GM23338 (cell line): ENCODE results near the gene S100A6.

Source experiments
- EZH2 ChIP-seq: fragments of 200-600 bp; sonication (generic); IDR thresholded peaks from one replicate; pipeline ENCODE4 v1.8.0; 2017; ENCODE audit warnings: antibody characterized with exemption, mild to moderate bottlenecking, low read depth; ENCODE audit not compliant: unreplicated experiment
- TF ChIP-seq, protein P1 (sequence below), 2 experiments: fragments of 200-600 bp in 1 of 2; sonication (generic) in 1 of 2; conservative IDR thresholded peaks; 2 replicates each; pipeline versions ENCODE4 v1.5.1 to v1.6.1; 2016 to 2017; ENCODE audit warnings: antibody characterized with exemption in 2 of 2, low read depth in 2 of 2, mild to moderate bottlenecking in 2 of 2, moderate library complexity in 1 of 2
- TF ChIP-seq, protein P2 (sequence below): IDR thresholded peaks from one replicate; pipeline ENCODE4 v1.6.1; 2018; ENCODE audit warnings: antibody characterized with exemption; ENCODE audit not compliant: unreplicated experiment

DNA sequence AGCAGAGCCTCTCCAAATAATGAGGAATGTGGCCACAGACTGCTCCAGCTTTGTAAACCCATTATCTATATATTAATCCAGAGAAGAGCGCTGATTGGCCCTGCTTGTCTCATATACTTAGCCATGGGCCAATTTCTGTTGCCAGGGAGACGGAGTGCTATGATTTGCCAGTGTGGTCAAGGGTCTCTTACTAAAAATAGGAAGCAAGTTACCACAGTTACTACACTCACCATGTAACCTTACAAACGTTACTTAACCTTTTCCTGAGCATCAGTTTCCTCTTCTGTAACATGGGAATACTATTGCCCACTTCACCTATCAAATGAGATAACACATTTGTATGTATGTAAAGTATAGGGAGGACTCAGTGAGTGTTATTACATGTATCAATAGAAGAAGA lies 37.6 kb upstream of the S100A6 start:
- TF ChIP-seq, protein P1, sequence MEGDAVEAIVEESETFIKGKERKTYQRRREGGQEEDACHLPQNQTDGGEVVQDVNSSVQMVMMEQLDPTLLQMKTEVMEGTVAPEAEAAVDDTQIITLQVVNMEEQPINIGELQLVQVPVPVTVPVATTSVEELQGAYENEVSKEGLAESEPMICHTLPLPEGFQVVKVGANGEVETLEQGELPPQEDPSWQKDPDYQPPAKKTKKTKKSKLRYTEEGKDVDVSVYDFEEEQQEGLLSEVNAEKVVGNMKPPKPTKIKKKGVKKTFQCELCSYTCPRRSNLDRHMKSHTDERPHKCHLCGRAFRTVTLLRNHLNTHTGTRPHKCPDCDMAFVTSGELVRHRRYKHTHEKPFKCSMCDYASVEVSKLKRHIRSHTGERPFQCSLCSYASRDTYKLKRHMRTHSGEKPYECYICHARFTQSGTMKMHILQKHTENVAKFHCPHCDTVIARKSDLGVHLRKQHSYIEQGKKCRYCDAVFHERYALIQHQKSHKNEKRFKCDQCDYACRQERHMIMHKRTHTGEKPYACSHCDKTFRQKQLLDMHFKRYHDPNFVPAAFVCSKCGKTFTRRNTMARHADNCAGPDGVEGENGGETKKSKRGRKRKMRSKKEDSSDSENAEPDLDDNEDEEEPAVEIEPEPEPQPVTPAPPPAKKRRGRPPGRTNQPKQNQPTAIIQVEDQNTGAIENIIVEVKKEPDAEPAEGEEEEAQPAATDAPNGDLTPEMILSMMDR (conservative IDR thresholded peaks at IDR 0.05; ENCODE audit: low read depth in 2 of 2): no peak
- TF ChIP-seq, protein P2, sequence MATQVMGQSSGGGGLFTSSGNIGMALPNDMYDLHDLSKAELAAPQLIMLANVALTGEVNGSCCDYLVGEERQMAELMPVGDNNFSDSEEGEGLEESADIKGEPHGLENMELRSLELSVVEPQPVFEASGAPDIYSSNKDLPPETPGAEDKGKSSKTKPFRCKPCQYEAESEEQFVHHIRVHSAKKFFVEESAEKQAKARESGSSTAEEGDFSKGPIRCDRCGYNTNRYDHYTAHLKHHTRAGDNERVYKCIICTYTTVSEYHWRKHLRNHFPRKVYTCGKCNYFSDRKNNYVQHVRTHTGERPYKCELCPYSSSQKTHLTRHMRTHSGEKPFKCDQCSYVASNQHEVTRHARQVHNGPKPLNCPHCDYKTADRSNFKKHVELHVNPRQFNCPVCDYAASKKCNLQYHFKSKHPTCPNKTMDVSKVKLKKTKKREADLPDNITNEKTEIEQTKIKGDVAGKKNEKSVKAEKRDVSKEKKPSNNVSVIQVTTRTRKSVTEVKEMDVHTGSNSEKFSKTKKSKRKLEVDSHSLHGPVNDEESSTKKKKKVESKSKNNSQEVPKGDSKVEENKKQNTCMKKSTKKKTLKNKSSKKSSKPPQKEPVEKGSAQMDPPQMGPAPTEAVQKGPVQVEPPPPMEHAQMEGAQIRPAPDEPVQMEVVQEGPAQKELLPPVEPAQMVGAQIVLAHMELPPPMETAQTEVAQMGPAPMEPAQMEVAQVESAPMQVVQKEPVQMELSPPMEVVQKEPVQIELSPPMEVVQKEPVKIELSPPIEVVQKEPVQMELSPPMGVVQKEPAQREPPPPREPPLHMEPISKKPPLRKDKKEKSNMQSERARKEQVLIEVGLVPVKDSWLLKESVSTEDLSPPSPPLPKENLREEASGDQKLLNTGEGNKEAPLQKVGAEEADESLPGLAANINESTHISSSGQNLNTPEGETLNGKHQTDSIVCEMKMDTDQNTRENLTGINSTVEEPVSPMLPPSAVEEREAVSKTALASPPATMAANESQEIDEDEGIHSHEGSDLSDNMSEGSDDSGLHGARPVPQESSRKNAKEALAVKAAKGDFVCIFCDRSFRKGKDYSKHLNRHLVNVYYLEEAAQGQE: no peak
- no peak for TF ChIP-seq EZH2
